MG63 (cell line): ENCODE results near the gene CALM1. TPM values are rescaled to one million over a fixed set of nuclear protein-coding genes. Genes with fewer than 3 reads are reported as not detected.

ENCODE experiments used
- total RNA-seq: library from RNA; depleted of rRNA; stranded (reverse); fragments of >200 nt; shearing (Covaris generic); gene quantifications from 2 replicates; pipeline ENCODE4 v1.2.3, GENCODE V29; 2014; ENCODE audit warnings: low replicate concordance; rRNA removed

CALM1 gene
- total RNA-seq, 1 experiment from 2014 or later: 122 TPM

Other genes starting within 250 kb of the CALM1 start
- gene PSMC1, start 140.5 kb upstream of the CALM1 start, total RNA-seq: 135 and 215 TPM in 2 replicates
- gene NRDE2, start 65.1 kb upstream of the CALM1 start, total RNA-seq: 5.5 and 7.1 TPM in 2 replicates